ENCODE measurements around the gene FBXW7. TPM values are rescaled to one million over a fixed set of nuclear protein-coding genes. Genes with fewer than 3 reads are reported as not detected.

The FBXW7 gene
- total RNA-seq, 4 donors from 2014 or later: 11.6 to 125 (median 49.5) TPM

DNA sequence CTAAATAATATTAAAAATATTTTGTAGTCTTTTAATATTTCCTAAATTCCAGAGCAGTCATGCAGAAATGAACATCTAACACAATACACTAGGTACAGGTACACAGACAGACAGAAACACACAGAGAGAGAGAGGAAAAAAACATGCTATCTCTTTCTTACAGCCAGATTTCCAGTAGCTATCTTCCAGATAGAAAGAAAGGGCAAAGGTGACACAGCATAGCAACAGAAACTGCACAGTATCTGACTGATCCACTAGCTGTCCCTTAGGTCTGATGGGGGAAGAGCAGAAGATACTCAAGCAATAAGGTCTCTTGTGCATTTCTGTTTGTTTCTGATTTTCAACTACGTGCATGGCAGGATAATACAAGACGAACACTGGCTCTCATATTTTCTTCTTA, 7.8 kb downstream of the FBXW7 start:
- Histone ChIP-seq H3K9me3 (no peaks in the 10 kb centered on the region), H3K4me3 (no peak overlapping the region), H3K36me3 (no peaks in the 10 kb centered on the region), H3K4me1 (peaks cover 0 to 29% (median 8%) of the 10 kb centered on the region in 4 donors), H3K27ac (no peak overlapping the region), H3K27me3 (no peaks in the 10 kb centered on the region)
- TF ChIP-seq POLR2AphosphoS5 (IDR thresholded peaks at IDR 0.05) (no peak), POLR2A (IDR thresholded peaks at IDR 0.05) (no peak), EP300 (IDR thresholded peaks at IDR 0.05; ENCODE audit: low read depth) (no peak)
- TF ChIP-seq, protein P1, sequence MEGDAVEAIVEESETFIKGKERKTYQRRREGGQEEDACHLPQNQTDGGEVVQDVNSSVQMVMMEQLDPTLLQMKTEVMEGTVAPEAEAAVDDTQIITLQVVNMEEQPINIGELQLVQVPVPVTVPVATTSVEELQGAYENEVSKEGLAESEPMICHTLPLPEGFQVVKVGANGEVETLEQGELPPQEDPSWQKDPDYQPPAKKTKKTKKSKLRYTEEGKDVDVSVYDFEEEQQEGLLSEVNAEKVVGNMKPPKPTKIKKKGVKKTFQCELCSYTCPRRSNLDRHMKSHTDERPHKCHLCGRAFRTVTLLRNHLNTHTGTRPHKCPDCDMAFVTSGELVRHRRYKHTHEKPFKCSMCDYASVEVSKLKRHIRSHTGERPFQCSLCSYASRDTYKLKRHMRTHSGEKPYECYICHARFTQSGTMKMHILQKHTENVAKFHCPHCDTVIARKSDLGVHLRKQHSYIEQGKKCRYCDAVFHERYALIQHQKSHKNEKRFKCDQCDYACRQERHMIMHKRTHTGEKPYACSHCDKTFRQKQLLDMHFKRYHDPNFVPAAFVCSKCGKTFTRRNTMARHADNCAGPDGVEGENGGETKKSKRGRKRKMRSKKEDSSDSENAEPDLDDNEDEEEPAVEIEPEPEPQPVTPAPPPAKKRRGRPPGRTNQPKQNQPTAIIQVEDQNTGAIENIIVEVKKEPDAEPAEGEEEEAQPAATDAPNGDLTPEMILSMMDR (IDR thresholded peaks at IDR 0.05): no peak
- WGBS, 2 donors (ENCODE audit: low coverage in 1 of 2): 93 to 94% methylated on average over 2 of the region's 2 CpGs
- in situ Hi-C loops (cut with MboI; ENCODE audit: low pct_ligation_motif_present in 1 of 4, low pct_unique_long_range_greater_than_20kb in 1 of 4, low sequenced_read_pairs in 3 of 4) (no loop called here), intact Hi-C loops (cut with DNase I; ENCODE audit: low total_unique reads) (no loop called here)
- DNase-seq: no peak

DNA sequence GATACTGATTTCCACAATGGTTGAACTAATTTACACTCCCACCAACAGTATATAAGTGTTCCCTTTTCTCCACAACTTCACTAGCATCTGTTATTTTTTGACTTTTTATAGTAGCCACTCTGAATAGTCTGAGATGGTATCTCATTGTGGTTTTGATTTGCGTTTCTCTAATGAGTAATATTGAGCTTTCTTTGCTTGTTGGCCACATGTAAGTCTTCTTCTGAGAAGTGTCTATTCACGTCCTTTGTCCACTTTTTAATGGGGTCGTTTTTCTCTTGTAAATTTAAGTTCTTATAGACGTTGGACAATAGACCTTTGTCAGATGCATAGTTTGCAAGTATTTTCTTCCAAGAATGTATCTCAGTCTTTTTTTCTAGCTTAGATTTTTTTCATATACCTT, 10.0 kb downstream of the FBXW7 start:
- Histone ChIP-seq H3K36me3 (no peaks in the 10 kb centered on the region), H3K27me3 (no peaks in the 10 kb centered on the region), H3K4me1 (peaks cover 0 to 9% (median 6%) of the 10 kb centered on the region in 4 donors), H3K4me3 (no peak overlapping the region), H3K27ac (no peak overlapping the region), H3K9me3 (no peaks in the 10 kb centered on the region)
- TF ChIP-seq POLR2AphosphoS5 (IDR thresholded peaks at IDR 0.05) (no peak), EP300 (IDR thresholded peaks at IDR 0.05; ENCODE audit: low read depth) (no peak), POLR2A (IDR thresholded peaks at IDR 0.05) (no peak)
- TF ChIP-seq, protein P1 (IDR thresholded peaks at IDR 0.05): no peak
- 58 to 64% methylated on average over 4 of the region's 4 CpGs for WGBS, 2 donors (ENCODE audit: low coverage in 1 of 2)
- intact Hi-C loops (cut with DNase I; ENCODE audit: low total_unique reads): no loop called here
- in situ Hi-C loops (cut with MboI; ENCODE audit: low pct_ligation_motif_present in 1 of 4, low pct_unique_long_range_greater_than_20kb in 1 of 4, low sequenced_read_pairs in 3 of 4): no loop called here
- DNase-seq: no peak

DNA sequence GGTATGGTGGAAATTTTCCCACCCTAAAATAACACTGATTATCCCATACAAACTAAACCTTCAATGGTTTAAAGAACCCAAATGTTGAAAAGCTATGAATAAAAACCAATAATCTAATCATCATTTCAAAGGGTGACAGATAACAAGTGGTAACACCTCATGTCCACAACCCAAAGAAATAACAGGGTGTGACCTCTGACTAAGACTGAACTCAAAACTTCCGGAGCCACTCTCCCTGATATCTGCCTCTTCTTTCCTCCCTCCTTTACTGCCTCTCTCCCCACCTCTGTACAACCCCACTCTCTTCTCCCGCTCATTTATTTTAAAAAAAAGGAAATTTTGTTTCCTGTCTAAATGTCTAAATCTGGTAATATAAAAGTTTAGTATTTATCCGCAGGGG, 11.5 kb downstream of the FBXW7 start:
- TF ChIP-seq, protein P1 (IDR thresholded peaks at IDR 0.05): no peak
- TF ChIP-seq EP300 (IDR thresholded peaks at IDR 0.05; ENCODE audit: low read depth): no peak
- Histone ChIP-seq H3K27me3 (no peaks in the 10 kb centered on the region), H3K9me3 (no peaks in the 10 kb centered on the region), H3K4me1 (peaks cover 0 to 9% (median 5%) of the 10 kb centered on the region in 4 donors), H3K27ac (no peak overlapping the region), H3K36me3 (no peaks in the 10 kb centered on the region), H3K4me3 (no peak overlapping the region)
- DNase-seq: no peak
- WGBS, 2 donors (ENCODE audit: low coverage in 1 of 2): 83 to 87% methylated on average over 3 of the region's 3 CpGs
- in situ Hi-C loops (cut with MboI; ENCODE audit: low pct_ligation_motif_present in 1 of 4, low pct_unique_long_range_greater_than_20kb in 1 of 4, low sequenced_read_pairs in 3 of 4): no loop called here
- intact Hi-C loops (cut with DNase I; ENCODE audit: low total_unique reads): no loop called here

DNA sequence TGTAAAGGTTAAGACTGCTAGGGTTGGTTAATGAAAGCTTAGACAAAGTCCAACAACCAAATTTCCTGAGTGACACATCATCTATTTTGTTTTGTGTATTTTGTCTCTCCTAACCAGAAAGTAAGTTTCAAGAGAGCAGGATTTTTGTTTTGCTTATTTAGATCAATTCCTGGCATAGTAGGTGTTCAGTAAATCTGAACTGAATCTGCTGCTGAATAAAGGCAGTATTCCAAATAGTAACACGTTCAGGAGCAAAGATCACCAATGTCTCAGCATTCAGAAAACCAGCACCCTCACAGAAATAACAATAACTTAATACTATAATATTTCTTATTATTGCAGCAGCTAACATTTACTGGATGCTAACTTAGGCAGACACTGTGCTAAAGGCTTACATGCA, 12.2 kb downstream of the FBXW7 start:
- in situ Hi-C loops (cut with MboI; ENCODE audit: low pct_ligation_motif_present in 1 of 4, low pct_unique_long_range_greater_than_20kb in 1 of 4, low sequenced_read_pairs in 3 of 4) (no loop called here), intact Hi-C loops (cut with DNase I; ENCODE audit: low total_unique reads) (no loop called here)
- WGBS, 2 donors (ENCODE audit: low coverage in 1 of 2): 63 to 67% methylated on average over 1 of the region's 1 CpG
- DNase-seq: no peak
- Histone ChIP-seq H3K4me3 (no peak overlapping the region), H3K36me3 (no peaks in the 10 kb centered on the region), H3K4me1 (peaks cover 0 to 9% (median 5%) of the 10 kb centered on the region in 4 donors), H3K27me3 (no peaks in the 10 kb centered on the region), H3K9me3 (no peaks in the 10 kb centered on the region), H3K27ac (no peak overlapping the region)
- TF ChIP-seq EP300 (IDR thresholded peaks at IDR 0.05; ENCODE audit: low read depth) (no peak), POLR2AphosphoS5 (IDR thresholded peaks at IDR 0.05) (no peak), POLR2A (IDR thresholded peaks at IDR 0.05) (no peak)
- TF ChIP-seq, protein P1 (IDR thresholded peaks at IDR 0.05): no peak

Data from transverse colon (tissue), 4 donors.